Epithelial cell of proximal tubule (primary cell): Measurements from ENCODE around the gene SLC12A9. TPM values are rescaled to one million over a fixed set of nuclear protein-coding genes. Genes with fewer than 3 reads are reported as not detected.
"Not testable (repeated sequence)": the region's sequence is repeated elsewhere in the genome, so short reads cannot be mapped to it uniquely, and the experiment has no call there.

Source experiments
- DNase-seq: peaks from one replicate; pipeline ENCODE4 v3.0.0-alpha.2; 2011; ENCODE audit warnings: low read depth
- H3K4me3 ChIP-seq: 2 replicates; pipeline ENCODE4 v1.5.1; 2011; ENCODE audit warnings: low read depth, mild to moderate bottlenecking, low read length
- total RNA-seq: library from RNA; depleted of rRNA; stranded (reverse); fragments of >200 nt; gene quantifications from 2 replicates; pipeline ENCODE4 v1.2.3, GENCODE V29; 2015
- TF ChIP-seq, protein P1 (sequence below): conservative IDR thresholded peaks from 2 replicates; pipeline ENCODE4 v1.5.1; 2012; ENCODE audit warnings: low read depth, mild to moderate bottlenecking, low read length

The SLC12A9 gene
- total RNA-seq, 1 donor from 2014 or later = 11.4 TPM

GRCh38 chr7:100897772-100898454 lies 45.4 kb downstream of the SLC12A9 start:
- no peak overlapping the region for H3K4me3 ChIP-seq
- TF ChIP-seq, protein P1, sequence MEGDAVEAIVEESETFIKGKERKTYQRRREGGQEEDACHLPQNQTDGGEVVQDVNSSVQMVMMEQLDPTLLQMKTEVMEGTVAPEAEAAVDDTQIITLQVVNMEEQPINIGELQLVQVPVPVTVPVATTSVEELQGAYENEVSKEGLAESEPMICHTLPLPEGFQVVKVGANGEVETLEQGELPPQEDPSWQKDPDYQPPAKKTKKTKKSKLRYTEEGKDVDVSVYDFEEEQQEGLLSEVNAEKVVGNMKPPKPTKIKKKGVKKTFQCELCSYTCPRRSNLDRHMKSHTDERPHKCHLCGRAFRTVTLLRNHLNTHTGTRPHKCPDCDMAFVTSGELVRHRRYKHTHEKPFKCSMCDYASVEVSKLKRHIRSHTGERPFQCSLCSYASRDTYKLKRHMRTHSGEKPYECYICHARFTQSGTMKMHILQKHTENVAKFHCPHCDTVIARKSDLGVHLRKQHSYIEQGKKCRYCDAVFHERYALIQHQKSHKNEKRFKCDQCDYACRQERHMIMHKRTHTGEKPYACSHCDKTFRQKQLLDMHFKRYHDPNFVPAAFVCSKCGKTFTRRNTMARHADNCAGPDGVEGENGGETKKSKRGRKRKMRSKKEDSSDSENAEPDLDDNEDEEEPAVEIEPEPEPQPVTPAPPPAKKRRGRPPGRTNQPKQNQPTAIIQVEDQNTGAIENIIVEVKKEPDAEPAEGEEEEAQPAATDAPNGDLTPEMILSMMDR = no peak
- no peak for DNase-seq

- TF ChIP-seq, protein P1 = no peak
- no peak overlapping the region for H3K4me3 ChIP-seq
- DNase-seq = no peak
Observed at GRCh38 chr7:100899432-100899831, 46.9 kb downstream of the SLC12A9 start.

GRCh38 chr7:100900978-100901377 lies 48.5 kb downstream of the SLC12A9 start:
- no peak overlapping the region for H3K4me3 ChIP-seq
- no peak for DNase-seq
- TF ChIP-seq, protein P1 = no peak

- H3K4me3 ChIP-seq = no peak overlapping the region
- DNase-seq = no peak
- TF ChIP-seq, protein P1 = no peak
Observed at GRCh38 chr7:100901921-100902332, 49.4 kb downstream of the SLC12A9 start.

- TF ChIP-seq, protein P1 = no peak
- no peak for DNase-seq
- no peak overlapping the region for H3K4me3 ChIP-seq
Observed at GRCh38 chr7:100902638-100903037, 50.1 kb downstream of the SLC12A9 start.

DNA sequence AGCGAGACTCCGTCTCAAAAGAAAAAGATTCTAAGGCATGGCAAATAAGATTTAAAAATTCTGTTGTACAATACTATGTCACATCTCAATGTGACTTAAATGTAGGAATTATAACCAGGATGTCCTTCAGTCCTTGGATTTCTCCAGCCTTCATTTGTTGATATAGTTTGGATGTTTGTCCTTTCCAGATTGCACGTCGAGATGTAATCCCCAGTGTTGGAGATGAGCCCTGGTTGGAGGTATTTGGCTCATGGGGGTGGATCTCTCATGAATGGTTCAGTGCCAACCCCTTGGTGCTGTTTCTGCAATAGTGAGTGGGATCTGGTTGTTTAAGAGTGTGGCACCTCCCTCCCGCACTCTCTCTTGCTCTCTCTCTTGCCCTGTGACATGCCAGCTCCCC lies 56.0 kb downstream of the SLC12A9 start:
- no peak overlapping the region for H3K4me3 ChIP-seq
- no peak for DNase-seq
- TF ChIP-seq, protein P1 = no peak

DNA sequence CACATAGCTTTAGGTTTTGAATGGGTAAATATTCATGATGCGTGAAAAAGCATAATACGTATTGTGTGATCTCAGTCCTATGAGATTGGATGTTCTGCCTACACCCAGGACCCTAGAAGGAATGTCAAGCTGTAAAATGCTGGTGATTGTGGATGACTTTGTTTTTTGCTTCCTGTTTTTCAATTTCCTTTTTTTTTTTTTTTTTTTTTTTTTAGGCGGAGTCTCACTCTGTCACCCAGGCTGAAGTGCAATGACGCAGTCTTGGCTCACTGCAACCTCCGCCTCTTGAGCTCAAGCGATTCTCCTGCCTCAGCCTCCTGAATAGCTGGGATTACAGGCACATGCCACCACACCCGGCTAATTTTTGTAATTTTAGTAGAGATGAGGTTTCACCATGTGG lies 57.9 kb downstream of the SLC12A9 start:
- not testable (repeated sequence) for DNase-seq, H3K4me3 ChIP-seq
